HG02884 (cell line): Measurements from ENCODE around the gene DUOX2.
A peak's percentile ranks its signal among the peaks of the same experiment; 100 is the strongest.
"Not testable (repeated sequence)": the region's sequence is repeated elsewhere in the genome, so short reads cannot be mapped to it uniquely, and the experiment has no call there.

ENCODE experiments used
- ATAC-seq: cut with Tn5 transposase; IDR thresholded peaks from one replicate; pipeline ENCODE4 v1.9.1; 2021; ENCODE audit warnings: mild to moderate bottlenecking, moderate library complexity; ENCODE audit not compliant: unreplicated experiment

The DUOX2 gene

DNA sequence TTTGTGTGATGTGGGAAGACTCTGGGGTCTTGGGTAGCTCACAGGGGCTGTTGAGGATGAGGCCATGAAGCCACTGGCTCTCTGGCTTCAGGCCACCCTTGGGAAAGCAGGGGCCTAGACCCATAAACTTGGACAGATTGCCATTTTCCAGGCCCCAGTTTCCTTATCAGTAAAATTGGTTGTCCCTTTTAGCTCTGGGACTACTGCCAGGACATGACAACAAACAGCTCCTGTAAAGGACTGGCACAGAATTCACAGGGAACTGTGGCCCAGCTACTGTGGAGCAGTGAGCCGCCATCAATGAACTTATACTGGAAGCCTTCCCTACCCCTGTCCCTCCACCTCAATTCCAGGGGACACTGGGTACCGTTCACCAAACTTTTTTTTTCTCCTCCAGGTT lies 36.6 kb downstream of the DUOX2 start:
- ATAC-seq, result not testable (repeated sequence)

DNA sequence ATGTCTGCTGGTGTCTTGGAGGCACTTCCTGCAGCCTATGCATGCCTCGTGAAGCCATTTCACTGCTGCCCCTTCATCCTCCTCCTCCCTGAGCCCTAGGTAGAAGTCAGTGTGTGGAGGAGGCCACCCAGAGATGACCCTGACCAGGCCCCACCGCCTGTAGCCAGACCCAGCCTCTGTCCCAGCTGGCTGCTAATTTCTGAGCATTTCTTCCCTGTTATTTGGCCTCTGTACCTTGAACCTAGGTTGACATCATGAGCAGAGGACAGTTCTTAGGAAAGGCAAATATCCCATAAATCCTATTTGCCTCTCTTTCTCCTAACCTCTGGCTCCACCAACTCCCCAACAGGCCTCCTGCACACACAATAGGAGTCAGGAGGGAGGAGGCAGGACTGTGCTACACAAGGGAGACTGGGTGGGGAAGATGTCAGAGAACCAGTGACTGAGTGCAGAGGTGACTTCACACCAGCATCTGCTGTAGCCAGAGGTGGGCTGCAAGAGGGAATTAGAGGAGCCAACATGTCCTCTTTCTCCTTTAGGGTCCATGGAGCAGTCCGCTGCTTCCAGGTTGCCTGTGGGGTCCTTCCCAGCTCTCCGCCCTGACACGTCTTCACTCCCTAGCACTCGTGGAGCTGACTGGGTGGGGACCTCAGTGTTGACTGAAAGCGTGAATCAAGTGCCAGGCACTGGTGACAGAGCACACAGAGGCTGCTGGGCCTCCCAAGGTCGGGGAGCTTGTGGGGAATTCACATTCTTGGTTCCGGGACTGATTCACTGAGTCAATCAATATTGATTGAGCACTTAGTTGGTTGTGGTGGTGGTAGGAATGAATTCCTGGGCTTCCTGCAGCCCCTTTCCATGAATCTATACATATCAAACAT lies 38.3 kb downstream of the DUOX2 start:
- ATAC-seq, result not testable (repeated sequence)

DNA sequence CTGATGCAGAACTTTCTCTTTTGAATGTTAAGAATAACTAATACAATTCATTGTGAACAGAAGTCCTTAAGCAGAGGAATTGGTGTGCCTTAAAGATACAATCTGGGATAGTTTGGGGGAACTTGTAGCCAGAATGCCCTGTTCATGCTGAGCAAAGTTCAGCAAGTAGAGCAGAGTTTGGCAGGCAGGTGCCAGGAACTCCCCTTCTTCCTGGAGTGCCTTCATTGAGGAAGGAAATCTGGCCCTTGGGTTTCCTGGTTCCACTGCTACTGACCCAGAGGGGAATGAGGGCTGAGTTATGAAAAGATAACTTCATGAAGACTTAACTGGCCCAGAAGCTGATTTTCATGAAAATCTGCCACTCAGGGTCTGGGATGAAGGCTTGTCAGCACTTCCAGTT lies 40.4 kb downstream of the DUOX2 start:
- ATAC-seq, result not testable (repeated sequence)

DNA sequence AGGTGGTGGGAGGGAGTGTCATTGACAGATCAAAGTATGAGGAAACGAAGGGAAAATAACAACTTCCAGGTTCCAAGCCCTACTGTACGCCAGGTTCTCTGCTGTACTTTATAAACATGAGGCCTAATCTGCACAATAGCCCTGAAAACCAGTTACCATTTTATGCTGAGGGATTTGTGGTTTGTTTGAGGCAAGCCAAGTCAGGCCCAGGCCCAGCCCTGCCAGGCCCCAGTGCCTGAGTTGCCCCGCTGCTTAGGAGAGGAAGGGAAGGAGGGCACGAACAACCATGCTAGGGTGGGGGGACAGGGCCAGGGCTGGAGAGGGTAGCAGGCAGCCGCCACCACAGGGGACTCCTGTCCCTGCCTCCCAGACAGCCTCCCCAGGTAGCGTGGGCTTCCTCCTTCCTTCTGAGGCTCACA lies 44.0 kb downstream of the DUOX2 start:
- ATAC-seq, result not testable (repeated sequence)

DNA sequence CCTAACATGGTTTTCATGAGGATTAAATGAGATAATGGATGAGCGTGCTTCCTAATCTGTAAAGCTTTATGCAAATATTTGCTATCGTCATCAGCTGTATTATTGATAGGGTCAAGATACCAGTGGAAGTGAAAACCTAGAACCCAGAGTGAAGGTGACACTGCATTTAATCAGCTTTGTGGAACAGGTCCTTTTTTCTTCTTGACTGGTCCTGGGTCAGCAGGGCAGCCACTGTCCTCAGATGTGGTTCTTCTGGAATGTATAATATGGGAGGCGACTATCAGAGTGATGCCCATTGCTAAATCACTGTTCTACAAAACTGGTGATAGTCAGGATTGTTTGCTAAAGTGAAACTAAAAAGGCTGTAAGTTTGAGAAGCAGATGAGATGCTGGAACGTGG lies 49.6 kb downstream of the DUOX2 start:
- no peak for ATAC-seq

DNA sequence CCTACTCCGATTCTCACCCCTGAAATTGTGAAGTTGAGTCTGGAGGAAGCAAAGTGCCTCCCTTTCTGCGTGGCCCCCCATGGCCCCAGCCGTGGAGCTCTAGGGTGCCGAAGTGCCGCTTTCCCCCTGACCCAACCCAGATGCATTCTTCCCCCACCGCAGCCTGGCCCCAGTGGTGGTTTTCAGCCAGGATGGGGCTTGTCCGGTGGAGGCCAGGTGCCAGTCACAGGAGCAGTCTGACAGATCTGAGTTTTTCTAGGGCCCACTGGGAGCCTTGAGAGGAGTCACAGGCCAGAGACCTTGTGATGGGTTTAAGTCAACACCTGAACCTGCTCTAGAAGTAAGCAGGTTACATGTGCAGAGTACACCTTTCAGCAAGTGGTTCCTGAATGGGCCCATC lies 51.7 kb downstream of the DUOX2 start:
- ATAC-seq, result not testable (repeated sequence)

DNA sequence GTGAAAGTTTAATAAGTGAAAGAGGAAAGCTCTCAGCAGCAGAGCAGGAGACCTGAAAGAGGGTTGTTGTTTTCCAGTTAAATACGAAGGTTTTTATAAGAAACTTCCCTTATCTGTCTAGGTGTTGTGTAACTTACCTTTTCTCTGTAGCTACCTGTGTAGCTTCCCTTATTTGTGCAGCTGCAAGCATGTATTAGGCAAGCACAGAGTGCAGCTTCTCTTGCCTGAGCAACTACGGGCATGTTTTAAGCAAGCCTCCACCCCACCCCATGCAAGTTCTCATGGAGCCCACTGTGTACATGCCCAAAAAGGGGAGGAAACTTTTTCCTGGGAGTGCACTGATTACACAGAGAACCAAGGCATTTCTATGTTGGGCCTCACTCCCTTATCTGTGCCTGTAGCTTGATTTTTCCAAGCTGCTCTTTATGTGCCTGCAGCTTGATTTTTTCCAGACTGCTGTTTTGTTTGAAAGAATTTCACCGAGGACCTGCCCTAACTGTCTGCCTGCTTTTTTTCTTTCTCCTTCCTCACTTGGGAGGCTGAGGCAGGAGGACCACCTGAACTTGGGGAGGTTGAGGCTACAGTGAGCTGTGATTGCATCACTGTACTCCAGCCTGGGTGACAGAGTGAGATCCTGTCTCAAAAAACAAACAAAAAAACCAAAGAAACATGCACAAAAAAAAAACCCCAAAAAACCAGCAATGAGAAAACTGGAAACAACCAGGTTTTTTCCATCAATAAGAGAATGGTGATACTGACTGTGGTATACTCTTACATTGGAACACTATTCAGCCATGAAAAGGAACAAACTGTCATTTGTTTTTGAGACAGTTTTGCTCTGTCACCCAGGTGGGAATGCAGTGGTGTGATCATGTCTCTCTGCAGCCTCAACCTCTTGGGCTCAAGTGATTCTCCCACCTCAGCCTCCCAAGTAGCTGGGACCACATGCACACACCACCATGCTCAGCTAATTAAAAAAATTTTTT lies 55.0 kb downstream of the DUOX2 start:
- not testable (repeated sequence) for ATAC-seq

DNA sequence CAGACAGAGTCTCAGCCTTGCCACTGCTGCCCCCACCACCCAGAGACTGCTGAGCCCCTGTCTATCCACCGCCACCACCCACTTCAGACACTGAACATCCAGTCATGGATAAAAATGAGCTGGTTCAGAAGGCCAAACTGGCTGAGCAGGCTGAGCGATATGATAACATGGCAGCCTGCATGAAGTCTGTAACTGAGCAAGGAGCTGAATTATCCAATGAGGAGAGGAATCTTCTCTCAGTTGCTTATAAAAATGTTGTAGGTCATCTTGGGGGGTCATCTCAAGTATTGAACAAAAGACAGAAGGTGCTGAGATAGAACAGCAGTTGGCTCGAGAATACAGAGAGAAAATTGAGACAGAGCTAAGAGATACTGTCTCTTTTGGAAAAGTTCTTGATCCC lies 61.3 kb downstream of the DUOX2 start:
- ATAC-seq, result not testable (repeated sequence)

DNA sequence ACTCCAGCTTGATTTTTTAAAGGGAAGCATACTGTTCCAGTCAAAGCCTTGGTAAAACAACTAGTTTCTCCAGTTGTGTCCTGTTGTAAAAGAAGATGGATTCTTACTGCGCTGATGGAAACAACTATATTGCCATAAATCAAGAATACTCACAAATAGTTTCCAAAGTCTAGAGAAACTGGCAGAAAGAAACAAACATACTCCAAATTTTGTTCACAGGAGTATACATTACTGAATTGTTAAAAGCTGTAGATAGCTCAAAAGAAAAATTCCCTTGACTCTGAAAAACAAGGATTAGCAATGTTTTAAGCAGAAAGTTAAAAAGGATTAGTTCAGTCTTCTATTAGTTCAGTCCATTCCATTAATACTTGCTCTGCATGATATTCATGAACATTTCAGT lies 63.4 kb downstream of the DUOX2 start:
- no peak for ATAC-seq

DNA sequence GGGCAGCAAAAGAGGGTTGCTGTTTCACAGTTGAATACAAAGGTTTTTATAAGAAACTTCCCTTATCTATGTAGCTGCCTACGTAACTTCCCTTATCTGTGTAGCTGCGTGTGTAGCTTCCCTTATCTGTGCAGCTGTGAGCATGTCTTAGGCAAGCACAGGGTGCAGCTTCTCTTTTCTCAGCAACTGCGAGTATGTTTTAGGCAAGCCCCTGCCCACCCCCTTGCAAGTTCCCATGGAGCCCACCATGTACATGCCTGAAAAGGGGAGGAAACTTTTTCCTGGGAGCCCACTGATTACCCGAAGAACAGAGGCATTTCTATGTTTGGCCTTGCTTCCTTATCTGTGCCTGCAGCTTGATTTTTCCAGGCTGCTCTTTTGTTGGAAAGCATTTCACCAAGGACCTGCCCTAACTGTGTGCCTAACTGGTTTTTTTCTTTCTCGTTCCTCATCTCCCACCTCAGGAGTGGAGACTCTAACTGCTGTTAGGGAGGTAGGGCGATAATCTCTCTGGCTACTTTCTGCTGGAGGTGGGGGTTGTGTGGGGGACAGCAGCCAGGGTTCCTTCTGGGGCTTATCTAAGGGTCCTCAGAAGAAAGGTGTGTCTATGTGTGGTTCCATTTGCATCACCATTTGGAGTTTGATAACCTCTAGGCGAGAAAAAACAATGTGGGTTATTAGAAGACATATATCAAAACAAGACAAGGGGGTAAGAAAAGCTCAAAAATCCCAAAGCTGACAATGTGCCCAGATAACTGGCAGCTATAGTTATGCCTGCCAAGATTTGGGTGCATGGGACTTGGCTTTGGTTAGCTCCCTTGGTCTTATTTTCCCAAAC lies 65.0 kb downstream of the DUOX2 start:
- ATAC-seq, result peak; percentile 80

DNA sequence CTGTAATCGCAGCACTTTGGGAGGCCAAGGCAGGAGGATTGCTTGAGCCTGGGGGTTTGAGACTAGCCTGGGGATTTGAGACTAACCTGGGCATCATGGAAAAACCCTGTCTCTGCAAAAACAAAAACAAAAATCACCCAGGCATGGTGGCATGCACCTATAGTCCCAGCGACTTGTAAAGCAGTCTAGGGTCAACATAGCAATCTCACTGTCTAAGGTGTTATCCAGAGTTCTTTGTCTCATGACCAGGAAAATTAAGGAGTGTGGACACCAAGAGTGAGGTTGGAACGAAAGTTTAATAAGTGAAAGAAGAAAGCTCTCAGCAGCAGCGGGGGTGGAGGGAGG lies 65.6 kb downstream of the DUOX2 start:
- peak; percentile 17 for ATAC-seq

DNA sequence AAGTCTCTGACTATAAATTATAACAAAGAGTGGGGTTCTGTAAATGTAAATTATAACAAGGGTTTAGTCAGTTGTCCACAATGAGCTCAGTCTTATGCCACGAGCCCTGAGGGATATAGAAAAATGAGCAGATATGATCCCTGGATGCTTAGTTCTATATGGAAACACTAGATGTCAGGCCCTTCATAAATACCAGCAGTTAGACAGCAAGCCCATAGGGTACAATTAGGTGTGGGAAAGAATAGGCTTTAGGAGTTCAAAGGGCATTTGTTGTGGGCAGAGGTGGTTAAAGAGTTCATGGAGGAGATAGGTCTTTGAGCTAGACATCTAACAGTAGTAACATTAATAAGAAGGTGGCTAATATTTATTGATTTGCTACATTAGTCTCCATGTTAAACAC lies 69.7 kb downstream of the DUOX2 start:
- ATAC-seq, result not testable (repeated sequence)

DNA sequence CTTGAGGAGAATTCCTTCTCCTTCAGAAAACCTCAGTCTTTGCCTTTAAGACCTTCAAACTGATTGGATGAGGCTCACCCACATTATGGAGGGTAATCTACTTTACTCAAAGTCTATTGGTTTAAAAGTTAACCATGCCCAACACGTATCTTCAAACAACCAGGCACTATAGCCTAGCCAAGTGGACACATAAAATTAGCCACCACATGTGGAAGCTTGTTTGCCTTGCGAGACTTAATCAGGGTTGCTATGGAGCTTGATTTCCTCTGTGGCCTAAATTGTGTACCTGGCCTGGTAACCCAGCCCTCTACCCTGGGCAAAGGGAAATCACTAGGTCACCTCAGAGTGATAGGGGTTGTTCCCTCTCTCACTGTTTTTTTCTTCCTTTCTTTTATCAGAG lies 71.1 kb downstream of the DUOX2 start:
- not testable (repeated sequence) for ATAC-seq
